ENCODE measurements around the gene G6PC2.

DNA sequence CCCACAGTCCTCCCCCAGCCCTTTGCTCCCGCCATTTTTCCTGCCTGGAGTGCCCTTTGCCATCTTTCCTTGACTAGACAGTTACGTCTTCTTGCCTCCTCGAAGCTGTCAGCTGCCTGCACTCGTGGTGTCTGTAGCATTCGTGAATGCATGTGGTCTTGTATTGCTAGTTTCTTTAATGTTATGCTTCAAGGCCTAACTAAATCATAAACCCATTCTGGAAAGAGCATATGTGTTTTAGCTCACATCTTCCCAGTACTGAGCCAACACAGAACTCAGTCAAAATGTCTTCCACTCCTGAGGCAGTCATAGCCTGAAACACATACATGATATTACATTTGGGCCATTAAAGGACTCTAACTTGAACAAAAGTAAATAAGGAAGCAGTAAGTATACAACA lies 46.4 kb upstream of the G6PC2 start:
- TF ChIP-seq POLR2A (IDR thresholded peaks at IDR 0.05) = no peak
- TF ChIP-seq, protein P1, sequence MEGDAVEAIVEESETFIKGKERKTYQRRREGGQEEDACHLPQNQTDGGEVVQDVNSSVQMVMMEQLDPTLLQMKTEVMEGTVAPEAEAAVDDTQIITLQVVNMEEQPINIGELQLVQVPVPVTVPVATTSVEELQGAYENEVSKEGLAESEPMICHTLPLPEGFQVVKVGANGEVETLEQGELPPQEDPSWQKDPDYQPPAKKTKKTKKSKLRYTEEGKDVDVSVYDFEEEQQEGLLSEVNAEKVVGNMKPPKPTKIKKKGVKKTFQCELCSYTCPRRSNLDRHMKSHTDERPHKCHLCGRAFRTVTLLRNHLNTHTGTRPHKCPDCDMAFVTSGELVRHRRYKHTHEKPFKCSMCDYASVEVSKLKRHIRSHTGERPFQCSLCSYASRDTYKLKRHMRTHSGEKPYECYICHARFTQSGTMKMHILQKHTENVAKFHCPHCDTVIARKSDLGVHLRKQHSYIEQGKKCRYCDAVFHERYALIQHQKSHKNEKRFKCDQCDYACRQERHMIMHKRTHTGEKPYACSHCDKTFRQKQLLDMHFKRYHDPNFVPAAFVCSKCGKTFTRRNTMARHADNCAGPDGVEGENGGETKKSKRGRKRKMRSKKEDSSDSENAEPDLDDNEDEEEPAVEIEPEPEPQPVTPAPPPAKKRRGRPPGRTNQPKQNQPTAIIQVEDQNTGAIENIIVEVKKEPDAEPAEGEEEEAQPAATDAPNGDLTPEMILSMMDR (IDR thresholded peaks at IDR 0.05) = no peak
- TF ChIP-seq POLR2AphosphoS5 (IDR thresholded peaks at IDR 0.05) = no peak

All from upper lobe of left lung (tissue), 4 donors.